HG03175 (cell line): ENCODE data around the gene PTPN7.
"Not testable (repeated sequence)": the region's sequence is repeated elsewhere in the genome, so short reads cannot be mapped to it uniquely, and the experiment has no call there.

ENCODE experiments used
- ATAC-seq: cut with Tn5 transposase; IDR thresholded peaks from one replicate; pipeline ENCODE4 v1.9.1; 2021; ENCODE audit warnings: mild to moderate bottlenecking, moderate library complexity; ENCODE audit not compliant: unreplicated experiment

The PTPN7 gene

GRCh38 chr1:202167708-202168415, 7.5 kb upstream of the PTPN7 start:
- ATAC-seq = no peak

GRCh38 chr1:202167054-202167453, 6.7 kb upstream of the PTPN7 start:
- ATAC-seq = not testable (repeated sequence)

- no peak for ATAC-seq
These were observed 5.8 kb upstream of the PTPN7 start for GRCh38 chr1:202165942-202166843.

- ATAC-seq = no peak
These were observed 5.0 kb upstream of the PTPN7 start for GRCh38 chr1:202165267-202165941.

GRCh38 chr1:202164271-202165037, 4.1 kb upstream of the PTPN7 start:
- peak; percentile 52 for ATAC-seq

- no peak for ATAC-seq
These were observed 3.2 kb upstream of the PTPN7 start for GRCh38 chr1:202163281-202164270.

GRCh38 chr1:202162418-202163280, 2.2 kb upstream of the PTPN7 start:
- ATAC-seq = no peak

- ATAC-seq = no peak
These were observed 1.6 kb upstream of the PTPN7 start for GRCh38 chr1:202162047-202162417.

- no peak for ATAC-seq
These were observed 997 bp upstream of the PTPN7 start for GRCh38 chr1:202161151-202162046.

- ATAC-seq = no peak
These were observed 649 bp downstream of the PTPN7 start for GRCh38 chr1:202159534-202160371.

GRCh38 chr1:202158810-202159533, 1.4 kb downstream of the PTPN7 start:
- no peak for ATAC-seq

- no peak for ATAC-seq
These were observed 2.5 kb downstream of the PTPN7 start for GRCh38 chr1:202157945-202158344.

GRCh38 chr1:202156590-202156989, 3.8 kb downstream of the PTPN7 start:
- ATAC-seq = no peak

- ATAC-seq = no peak
These were observed 4.9 kb downstream of the PTPN7 start for GRCh38 chr1:202155478-202156021.

GRCh38 chr1:202154766-202155477, 5.5 kb downstream of the PTPN7 start:
- no peak for ATAC-seq
